ENCODE results near the gene C4orf33.
A peak's percentile ranks its signal among the peaks of the same experiment; 100 is the strongest.
"Not testable (repeated sequence)": the region's sequence is repeated elsewhere in the genome, so short reads cannot be mapped to it uniquely, and the experiment has no call there.

The C4orf33 gene, protein sequence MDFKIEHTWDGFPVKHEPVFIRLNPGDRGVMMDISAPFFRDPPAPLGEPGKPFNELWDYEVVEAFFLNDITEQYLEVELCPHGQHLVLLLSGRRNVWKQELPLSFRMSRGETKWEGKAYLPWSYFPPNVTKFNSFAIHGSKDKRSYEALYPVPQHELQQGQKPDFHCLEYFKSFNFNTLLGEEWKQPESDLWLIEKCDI
- long read RNA-seq, donor 1, full-length matches to known transcripts, result 4 of 4 reads
- long read RNA-seq, donor 1, partial matches to known transcripts, result 0 of 4 reads
- long read RNA-seq, donor 1, other reads (novel, unspliced or antisense), result 0 of 4 reads
- long read RNA-seq, donor 2, full-length matches to known transcripts, result 1 of 1 reads
- long read RNA-seq, donor 2, partial matches to known transcripts, result 0 of 1 reads
- long read RNA-seq, donor 2, other reads (novel, unspliced or antisense), result 0 of 1 reads
- long read RNA-seq, donor 3, full-length matches to known transcripts, result 4 of 4 reads
- long read RNA-seq, donor 3, partial matches to known transcripts, result 0 of 4 reads
- long read RNA-seq, donor 3, other reads (novel, unspliced or antisense), result 0 of 4 reads
- long read RNA-seq, donor 4, full-length matches to known transcripts, result 2 of 2 reads
- long read RNA-seq, donor 4, partial matches to known transcripts, result 0 of 2 reads
- long read RNA-seq, donor 4, other reads (novel, unspliced or antisense), result 0 of 2 reads
- long read RNA-seq, donor 5, full-length matches to known transcripts, result 3 of 3 reads
- long read RNA-seq, donor 5, partial matches to known transcripts, result 0 of 3 reads
- long read RNA-seq, donor 5, other reads (novel, unspliced or antisense), result 0 of 3 reads
- long read RNA-seq, donor 6, result 0 reads
- long read RNA-seq, donor 7, full-length matches to known transcripts, result 2 of 2 reads
- long read RNA-seq, donor 7, partial matches to known transcripts, result 0 of 2 reads
- long read RNA-seq, donor 7, other reads (novel, unspliced or antisense), result 0 of 2 reads
- long read RNA-seq, donor 8, partial matches to known transcripts, result 0 of 3 reads
- long read RNA-seq, donor 8, other reads (novel, unspliced or antisense), result 0 of 3 reads

DNA sequence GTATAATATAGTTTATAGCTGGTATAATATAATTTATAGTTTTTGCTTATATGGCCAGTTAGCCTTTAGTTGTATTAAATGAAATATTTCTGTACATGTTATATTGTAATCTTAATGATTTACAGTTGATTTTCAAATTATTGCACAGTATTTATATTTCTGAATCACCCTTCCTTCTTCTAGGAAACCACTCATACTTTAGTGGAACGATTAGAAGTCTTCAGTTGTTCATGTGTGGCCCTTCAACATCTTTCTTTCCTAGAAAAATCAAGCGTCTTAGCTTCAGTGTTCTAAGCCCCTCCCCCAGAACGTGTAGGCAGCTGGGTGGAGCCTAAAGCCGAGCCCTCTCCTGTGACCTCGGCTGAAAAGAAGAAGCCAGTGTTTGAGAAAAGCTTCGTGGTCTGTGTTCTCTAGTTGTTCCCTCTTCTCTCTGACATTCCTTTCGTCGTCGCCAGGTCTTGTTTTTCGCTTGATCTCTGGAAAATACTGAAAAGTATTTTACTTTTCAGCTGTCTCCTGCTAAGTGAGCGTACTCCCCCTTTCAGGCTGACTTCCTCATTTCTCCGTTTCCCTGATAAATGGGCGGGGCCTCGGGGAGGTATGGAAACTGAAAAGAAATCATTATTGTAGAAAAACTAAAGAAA lies at the start of gene C4orf33:
TSS of gene C4orf33 (plus strand) at position 342 of the 644 bp plus-strand sequence. CDS start 6,459 bp downstream, outside the sequence.
- peak; percentile 79 for DNase-seq

DNA sequence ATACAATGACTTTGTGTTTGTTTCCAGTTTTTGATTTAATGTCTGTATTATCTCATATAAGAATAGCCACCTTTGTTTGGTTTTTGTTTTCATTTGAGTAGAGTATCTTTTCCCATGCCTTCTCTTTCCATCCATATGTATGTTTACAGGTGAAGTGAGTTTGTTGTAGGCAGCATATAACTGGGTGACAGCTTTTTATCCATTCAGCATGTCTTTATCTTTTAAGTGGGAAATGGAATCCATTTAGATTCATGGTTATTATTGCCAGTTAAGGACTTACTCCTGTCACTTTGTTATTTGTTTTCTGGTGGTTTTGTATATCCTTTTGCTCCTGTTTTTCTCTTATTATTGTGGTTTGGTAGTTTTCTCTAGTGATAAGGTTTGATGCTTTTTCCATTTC lies 36.9 kb upstream of the C4orf33 start:
- no peak for DNase-seq

DNA sequence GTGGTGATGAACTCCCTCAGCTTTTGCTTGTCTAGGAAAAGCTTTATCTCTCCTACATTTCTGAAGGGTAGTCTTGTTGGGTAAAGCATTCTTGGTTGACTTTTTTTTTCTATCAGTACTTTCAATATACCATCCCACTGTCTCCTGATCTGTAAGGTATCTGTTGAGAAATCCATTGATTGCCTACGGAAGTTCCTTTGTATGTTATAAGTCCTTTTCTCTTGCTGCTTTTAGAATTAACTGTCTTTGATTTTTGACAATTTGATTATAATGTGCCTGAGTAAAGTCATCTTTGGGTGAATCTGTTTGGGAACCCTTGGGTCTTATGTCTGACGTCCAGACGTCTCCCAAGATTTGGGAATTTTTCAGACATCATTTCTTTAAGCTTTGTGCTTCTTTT lies 33.4 kb upstream of the C4orf33 start:
- DNase-seq, result no peak

DNA sequence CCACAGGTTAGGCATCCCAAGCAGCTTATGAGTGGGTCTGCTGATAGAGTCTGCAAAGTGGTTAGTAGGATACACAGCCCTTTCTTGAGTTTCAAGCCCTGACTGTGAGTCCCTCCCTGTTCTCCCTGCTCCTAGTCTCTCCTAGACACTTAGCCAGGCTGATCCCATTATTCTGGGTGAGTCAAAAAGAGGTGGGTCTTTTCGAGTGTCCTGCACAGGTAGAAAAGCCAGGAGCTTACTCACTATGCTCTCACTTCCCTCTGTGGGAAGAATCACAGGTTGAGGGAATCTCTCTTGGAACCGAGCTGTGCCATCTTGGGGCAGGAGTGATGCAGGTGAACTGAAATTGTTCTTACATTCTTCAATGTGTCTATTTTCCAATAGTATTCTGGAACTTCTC lies 32.3 kb upstream of the C4orf33 start:
- no peak for DNase-seq

DNA sequence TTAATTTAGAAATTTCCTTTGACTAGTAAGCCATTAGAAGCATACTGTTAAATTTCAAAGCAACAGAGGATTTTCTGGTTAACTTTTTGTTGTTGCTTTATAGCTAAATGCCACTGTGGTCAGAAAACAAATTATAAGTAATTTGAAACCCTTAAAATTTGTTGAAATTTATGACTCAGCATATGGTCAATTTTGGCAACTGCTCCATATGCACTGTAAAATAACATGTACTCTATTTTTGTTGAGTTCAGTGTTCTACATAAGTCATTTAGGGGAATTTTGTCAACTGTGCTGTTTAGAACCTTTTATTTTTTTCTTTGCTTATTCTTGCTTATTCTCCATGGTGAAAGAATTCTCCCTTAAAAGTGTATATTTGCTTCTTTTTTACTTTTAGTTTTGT lies 31.2 kb upstream of the C4orf33 start:
- no peak for DNase-seq

DNA sequence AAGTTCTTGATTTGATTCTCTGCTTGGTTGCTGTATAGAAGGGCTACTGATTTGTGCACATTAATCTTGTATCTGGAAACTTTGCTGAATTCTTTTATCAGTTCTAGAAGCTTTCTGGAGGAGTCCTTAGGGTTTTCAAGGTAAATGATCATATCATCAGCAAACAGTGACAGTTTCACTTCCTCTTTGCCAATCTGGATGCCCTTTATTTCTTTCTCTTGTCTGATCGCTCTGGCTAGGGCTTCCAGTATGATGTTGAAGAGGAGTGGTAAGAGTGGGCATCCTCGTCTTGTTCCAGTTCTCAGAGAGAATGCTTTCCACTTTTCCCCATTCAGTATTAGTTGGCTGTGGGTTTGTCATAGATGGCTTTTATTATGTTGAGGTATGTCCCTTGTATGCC lies 26.4 kb upstream of the C4orf33 start:
- not testable (repeated sequence) for DNase-seq

DNA sequence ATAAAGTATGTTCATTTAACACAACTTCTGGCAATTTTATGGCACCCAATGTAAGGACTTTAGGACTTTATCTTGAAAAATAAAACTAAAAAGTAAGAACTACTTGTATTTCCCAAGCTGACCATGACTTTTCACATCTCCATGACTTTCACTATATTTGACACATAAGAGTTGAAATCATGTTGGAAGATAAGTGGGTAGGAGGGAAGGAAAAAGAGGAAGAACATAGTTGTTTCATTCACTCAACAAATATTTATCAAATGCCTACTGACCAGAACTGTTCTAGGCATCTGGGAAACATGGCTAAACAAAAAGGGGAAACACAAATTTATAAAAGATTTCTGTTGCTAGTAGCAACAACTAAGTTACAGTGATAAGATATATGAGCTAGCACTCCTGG lies 18.6 kb upstream of the C4orf33 start:
- no peak for DNase-seq

DNA sequence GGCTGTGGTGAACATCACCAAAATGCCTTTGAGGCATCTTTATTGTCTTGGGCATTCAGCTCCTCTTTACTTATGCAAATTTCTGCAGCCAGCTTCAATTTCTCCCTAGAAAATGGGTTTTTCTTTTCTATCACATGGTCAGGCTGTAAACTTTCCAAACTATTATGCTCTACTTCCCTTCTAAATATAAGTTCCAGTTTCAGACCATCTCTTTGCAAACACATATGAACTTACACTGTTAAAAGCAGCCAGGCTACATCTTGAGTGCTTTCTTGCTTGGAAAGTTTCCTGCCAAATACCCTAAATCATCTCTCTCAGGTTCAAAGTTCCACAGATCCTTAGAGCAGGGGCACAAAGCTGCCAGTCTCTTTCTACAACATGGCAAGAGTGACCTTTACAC lies 15.8 kb upstream of the C4orf33 start:
- DNase-seq, result no peak

DNA sequence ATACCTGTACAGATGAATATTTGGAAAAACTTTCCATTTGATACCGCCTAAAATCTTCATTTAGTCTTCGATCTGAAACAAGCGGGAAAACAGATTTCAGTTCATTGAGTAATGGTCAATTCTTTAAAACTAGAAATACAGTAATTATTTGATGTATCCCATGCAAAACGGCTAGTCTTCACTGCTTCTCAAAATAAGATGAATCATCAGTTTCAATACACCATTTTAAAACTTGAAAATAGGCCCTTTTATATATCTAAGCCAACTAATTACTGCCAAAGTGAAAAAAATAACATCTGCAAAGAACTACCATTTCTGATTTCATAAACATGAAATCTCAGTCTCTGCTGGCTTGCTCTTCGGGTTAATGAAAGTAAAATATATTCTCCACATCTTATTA lies 13.7 kb upstream of the C4orf33 start:
- DNase-seq, result no peak

DNA sequence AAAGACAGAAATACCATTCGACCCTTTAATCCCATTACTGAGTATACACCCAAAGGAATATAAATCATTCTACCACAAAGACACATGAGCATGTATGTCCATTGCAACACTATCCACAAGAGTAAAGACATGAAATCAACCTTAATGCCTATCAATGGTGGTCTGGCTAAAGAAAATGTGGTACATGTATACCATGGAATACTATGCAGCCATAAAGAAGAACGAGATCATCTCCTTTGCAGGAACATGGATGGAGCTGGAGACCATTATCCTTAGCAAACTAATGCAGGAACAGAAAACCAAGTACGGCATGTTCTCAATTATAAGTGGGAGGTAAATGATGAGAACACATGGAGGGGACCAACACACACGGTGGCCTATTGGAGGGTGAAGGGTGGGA lies 10.5 kb upstream of the C4orf33 start:
- no peak for DNase-seq

DNA sequence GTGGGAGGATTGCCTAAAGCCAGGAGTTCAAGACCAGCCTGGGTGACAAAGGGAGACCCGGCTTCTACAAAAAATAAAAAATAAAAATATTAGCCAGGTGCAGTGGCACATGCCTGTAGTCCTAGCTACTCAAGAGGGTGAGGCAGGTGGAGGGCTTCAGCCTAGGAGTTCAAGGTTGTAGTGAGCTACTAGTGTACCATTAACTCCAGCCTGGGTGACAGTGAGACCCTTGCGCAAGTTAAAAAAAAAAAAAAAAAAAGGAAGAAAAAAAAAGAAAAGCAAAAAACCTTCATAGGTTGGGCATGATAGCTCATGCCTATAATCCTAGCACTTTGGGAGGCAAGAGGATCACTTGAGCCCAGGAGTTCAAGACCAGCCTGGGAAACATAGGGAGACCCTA lies 8.4 kb upstream of the C4orf33 start:
- no peak for DNase-seq

DNA sequence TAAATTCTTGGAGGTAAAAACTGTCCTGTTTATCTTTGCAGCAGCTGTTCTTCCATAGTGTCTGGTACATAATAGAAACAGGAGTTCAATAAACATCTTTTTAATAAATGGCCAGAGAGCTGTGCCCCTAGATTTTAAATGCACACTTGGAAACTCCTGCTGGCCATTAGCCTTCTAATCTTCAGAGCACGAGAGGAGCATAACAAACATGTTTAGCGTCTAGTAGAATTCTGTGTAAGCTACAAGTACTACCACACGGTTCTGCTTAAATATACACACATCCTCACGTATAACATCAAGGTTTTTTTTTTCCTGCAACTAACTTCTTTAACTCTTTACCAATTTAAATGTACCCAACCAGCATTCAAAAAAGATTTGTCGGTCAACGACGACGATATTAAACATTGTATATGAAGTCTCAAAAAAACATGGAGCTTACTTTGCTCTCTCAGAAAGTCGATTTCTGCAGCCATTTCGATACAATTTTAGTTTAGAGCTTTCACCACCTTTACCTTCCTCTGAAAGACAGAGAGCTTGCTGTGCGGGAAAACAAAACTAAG lies 3.2 kb upstream of the C4orf33 start:
- no peak for DNase-seq

DNA sequence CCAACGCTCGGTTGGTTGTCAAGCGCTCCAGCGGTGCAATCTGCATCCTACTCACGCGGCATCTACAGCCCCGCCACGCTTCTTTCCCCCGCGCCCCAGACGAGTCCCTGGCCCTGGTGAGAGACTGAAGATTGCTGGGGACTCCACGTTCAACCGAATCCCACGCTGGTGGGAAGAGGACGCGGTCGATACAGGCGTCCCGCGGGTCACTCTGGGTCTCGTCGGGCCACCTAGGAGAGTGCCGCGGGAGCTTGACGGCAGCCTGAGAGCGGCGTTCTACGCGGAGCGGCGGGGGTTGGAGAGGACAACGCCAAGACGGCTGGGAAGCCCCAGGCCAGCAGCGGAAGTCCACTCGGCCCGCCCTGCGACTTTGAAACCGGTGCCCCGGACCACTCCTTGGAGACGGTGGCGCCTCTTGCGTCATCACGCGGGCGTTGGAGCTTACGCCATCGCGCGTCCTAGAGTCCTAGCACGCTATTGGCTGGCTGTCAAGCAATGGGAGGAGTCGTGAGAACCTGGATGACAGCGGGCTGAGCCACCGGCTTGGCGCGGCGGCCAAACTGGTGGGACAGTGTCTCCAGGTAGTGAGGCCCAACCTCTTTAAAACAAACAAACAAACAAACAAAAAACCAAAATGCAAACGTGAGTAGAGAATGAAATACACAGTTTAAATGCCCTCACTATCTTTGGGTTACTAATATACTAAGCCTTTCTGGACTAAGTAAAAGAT lies 2.6 kb upstream of the C4orf33 start, which contains the start of gene SCLT1:
TSS of gene SCLT1 (minus strand) at position 349 of the 730 bp plus-strand sequence. CDS start 436 bp downstream, outside the sequence.
- DNase-seq, result peak; percentile 91

DNA sequence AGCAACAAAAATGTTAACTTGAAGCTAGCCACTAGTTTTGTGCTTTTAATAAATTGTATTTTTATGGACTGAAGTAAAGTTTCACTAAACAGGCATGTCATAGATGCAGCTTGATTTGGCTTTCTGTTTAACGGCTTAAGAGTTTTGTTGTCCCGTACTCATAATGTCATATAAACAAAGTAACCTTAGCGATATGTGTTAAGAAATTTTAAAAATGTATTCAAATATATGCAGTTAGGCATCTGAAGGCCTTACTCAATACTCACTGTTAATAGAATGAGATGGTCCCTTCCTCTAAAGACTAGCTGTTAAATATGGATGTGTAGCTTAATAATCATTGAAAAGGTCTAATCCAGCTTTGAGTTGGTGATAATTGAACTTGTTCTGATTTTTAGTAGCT lies 1.6 kb upstream of the C4orf33 start:
- DNase-seq, result no peak

DNA sequence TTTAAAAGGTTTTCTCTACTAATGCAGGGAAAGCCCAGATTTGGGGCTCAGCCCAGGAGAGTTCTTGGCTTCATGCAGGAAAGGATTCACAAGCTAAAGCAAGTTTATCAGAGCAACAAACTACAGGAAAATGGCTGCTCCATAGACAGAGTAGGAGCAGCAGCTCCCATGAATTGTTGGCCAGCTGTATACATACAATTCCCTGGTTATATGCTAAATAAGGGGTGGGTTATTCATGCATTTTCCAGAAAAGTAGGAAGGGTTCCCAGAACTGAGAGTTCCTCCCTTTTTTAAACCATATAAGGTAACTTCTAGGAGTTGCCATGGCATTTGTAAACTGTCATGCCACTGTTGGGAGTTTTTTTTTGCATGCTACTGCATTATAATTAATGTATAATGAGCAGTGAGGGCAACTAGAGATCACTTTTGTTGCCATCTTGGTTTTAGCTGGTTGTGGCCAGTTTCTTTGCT lies 2.6 kb downstream of the C4orf33 start:
- no peak for DNase-seq

DNA sequence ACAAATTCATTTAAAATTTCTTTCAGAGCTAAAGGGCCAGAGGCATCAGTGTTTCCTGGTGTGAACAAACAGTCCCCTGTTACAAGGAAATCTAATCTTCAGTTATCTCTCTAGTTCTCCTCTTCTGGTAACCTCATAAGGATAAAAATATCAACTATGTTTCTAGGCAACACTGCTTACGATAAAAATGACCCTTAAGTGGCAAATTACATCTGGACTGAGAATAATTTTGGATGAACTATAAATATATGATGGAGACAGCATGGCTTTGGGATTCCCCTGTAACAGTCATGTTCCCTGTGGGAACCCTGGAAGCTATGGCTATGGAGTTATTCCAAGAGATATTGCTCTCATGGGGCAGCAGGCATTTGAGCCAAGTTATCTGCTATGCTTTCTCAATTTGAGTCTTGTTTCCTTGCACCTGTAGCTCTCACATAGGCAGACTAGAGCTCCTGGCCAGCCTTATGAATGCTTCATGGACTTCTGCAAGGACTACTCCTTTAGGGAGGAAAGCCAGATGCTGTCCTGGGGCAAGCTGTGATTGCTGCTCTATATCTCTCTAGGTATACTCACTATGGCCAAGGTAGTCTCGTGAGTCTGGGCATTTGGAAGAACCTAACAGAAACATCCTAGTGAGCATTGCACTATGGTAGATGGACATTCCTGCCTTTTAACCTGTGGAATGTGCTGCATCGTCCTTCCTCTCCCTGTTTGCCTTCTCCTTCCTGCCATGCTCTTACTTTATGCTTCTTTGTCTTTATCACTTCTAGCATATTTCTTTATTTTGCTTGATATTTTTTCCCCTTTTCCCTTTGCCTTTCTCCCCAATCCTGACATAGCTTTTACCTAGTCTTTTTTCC lies 14.2 kb downstream of the C4orf33 start:
- no peak for DNase-seq

DNA sequence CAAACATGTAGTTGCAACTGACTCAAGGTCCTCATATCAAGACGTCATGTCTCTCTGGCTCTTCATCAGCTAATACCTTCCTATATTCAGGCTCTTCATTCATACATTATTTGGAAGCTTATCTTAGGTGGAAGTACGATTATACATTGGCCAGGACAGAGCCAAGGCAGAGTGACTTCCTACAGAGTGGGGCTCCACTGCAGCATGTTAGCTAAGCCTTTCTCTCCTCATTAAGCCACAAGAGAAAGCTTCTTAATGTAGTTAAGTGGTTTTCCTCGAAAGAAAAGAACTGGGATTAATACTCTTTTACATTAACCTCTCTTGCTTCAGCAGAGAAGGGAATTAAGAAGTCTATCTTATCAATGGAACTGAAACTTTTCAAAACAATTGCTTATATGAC lies 15.0 kb downstream of the C4orf33 start:
- no peak for DNase-seq

DNA sequence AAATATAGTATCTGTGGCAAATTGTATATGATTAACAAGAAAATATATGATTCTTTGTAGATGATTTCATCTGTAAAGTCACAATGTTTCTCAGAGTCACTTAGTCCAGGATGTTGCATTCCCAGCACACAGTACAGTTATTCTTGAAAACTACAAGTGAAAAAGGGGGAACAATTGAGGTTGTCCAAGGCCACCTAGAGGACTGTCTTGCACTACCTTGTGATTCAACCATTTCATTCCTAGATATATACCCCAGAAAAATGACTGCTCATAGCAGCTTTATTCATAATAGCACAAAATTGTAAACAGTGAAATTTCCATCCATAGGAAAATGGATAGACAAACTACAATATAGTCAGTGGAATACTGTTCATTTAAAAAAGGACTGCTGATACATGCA lies 16.0 kb downstream of the C4orf33 start:
- DNase-seq, result no peak

DNA sequence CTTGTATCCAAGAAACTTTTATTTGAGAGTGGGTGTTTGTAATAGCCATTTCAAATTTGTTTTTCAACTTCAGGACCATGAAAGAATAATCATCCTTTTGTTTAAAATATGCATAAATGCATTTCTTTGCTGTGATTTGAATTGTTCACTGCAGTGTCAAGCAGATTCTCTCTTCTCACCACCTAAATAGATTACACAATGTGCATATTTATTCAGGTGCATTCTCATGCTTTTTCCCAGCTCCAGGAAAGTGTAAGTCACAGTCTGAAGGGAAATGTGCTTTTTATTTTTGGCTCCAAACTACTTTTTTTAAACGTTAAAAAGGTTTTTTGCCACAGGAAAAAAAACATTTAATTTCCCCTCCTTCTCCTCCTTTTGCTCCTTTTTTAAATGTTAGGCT lies 17.5 kb downstream of the C4orf33 start:
- no peak for DNase-seq

DNA sequence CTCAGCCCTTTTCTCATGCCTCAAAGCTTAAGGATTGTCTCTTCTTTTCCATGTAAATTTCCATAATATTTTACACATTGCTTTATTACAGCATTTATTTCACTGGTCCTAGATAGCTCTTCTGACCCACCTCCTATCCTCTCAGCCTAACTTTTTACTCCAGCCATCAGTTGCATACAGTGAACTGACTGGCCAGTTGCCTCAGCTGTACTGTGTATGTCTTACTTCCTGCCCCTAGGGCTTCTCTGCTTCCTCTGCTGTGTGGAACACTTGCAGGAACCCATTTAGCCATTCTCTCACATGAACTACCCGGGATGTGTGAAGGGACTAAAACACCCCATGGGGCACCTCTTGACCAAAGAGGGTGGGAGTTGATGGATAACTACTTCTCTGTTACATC lies 18.0 kb downstream of the C4orf33 start:
- no peak for DNase-seq

All from right kidney (tissue), 9 donors.